ENCODE data around the gene SPACA4. TPM values are rescaled to one million over a fixed set of nuclear protein-coding genes. Genes with fewer than 3 reads are reported as not detected.

Gene SPACA4
- total and polyA plus RNA-seq, 2 of the 4 experiments (the other 2 are of a cell fraction) = not detected

DNA sequence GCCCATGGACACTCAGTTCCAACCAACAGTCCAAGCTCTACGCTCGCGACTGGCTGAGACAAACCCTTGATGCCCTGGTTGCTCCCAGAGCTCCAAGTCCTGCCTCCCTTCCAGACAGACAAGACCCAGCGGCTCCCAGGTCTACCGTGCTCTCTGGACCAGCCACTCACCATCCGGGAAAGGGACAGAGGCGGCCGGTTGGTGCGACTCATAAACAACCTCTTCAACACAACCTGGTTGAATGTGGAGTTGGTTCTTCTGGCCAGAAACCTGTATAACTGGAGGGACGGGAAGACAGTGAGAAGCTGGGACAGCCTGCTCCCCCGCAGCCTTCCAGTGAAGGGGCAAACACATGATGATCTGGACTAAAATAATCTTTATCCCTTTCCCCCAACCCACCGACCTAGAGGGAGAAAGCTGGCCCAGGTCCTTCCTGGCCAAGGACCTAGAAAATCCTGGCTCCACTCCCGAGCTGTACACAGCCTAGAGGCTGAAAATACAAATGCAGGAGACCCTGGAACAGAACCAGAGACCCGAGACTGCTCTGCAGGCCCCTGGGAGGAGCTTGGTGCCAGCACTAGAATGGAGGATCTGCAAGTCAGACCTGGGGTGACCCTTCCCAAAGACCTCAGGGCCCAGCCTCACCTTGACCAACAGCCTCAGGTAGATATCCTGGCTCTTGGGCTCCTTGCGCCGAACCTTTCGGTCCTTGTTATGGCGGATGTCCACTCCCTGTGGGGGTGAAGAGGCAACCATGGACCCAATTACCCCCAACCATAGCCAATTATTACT is 10.8 kb downstream of the SPACA4 start:
- in situ Hi-C loops (cut with MboI; ENCODE audit: low sequenced_read_pairs) (no loop called here), intact Hi-C loops (cut with micrococcal nuclease) (no loop called here), dilution Hi-C loops (cut with HindIII; ENCODE audit: low sequenced_read_pairs, unreplicated experiment) (no loop called here)
- Histone ChIP-seq H4K8ac (ENCODE audit: low read depth in 2 of 2, low read length in 2 of 2) (no peak overlapping the region), H2AK5ac (ENCODE audit: low read depth, low read length) (no peak overlapping the region; the same call in 1 of the 2 replicates), H3K79me1 (ENCODE audit: low read depth in 1 of 2, low read length in 2 of 2) (peaks cover 16 to 49% of the 10 kb centered on the region in 2 experiments; a peak in 3 of 4 replicates), H3K4me1 (ENCODE audit: control insufficient read depth, insufficient read depth, low read length) (peaks cover 9% of the 10 kb centered on the region), H3K23ac (ENCODE audit: low read depth, low read length) (peak overlapping the region; percentile 88; the same call in 1 of the 2 replicates), H2BK15ac (ENCODE audit: low read depth, low read length) (no peak overlapping the region), H3K9me1 (ENCODE audit: insufficient read depth, low read length) (peaks cover 4% of the 10 kb centered on the region), H3K9me3 (ENCODE audit: control insufficient read depth, insufficient read depth, low read length) (no peaks in the 10 kb centered on the region), H3K36me3 (ENCODE audit: control insufficient read depth, insufficient read depth, low read length) (peaks cover 28% of the 10 kb centered on the region), H3K4ac (ENCODE audit: low read depth, low read length) (no peak overlapping the region), H4K5ac (ENCODE audit: low read depth, low read length) (no peak overlapping the region), H4K20me1 (ENCODE audit: insufficient read depth, low read length) (peaks cover 53% of the 10 kb centered on the region), H2BK5ac (ENCODE audit: low read depth, low read length, poor library complexity, severe bottlenecking) (no peak overlapping the region), H3K27ac (ENCODE audit: insufficient read depth, low read length) (no peak overlapping the region), H2AFZ (replicated peaks; ENCODE audit: low read length, poor library complexity) (no peak overlapping the region), H3K9ac (ENCODE audit: low read depth, low read length) (peak overlapping the region; percentile 99), H3K27me3 (ENCODE audit: control insufficient read depth, insufficient read depth, low read length) (no peaks in the 10 kb centered on the region), H2BK20ac (ENCODE audit: low read depth, low read length) (no peak overlapping the region), H3K18ac (ENCODE audit: low read depth, low read length) (no peak overlapping the region), H3K4me2 (ENCODE audit: low read depth, low read length) (peak overlapping the region; percentile 97), H3K56ac (ENCODE audit: extremely low read depth, insufficient read depth, low read length) (no peak overlapping the region), H3K4me3 (ENCODE audit: insufficient read depth, low read depth, low read length) (peak overlapping the region; percentile 82), H2BK120ac (ENCODE audit: low read depth, low read length) (no peak overlapping the region), H4K91ac (ENCODE audit: insufficient read depth, low read depth, low read length) (no peak overlapping the region), H3K14ac (replicated peaks; ENCODE audit: low read depth, low read length) (0 out of 2 replicates have a peak overlapping the region, but pooled peaks have one; percentile 95), H2AK9ac (replicated peaks; ENCODE audit: low read depth, low read length, poor library complexity) (no peak overlapping the region)
- DNase-seq (no peak), ATAC-seq (ENCODE audit: low read depth) (no peak)
- BruUV-seq (replicated peaks) = no TSS peak
- WGBS, 2 experiments (ENCODE audit: extremely low coverage in 2 of 2, insufficient read length in 1 of 2) = 10% methylated on average over 2 of the region's 18 CpGs; no CpG with 5 or more reads in 1 of the 2 experiments
- TF ChIP-seq MXI1 (IDR thresholded peaks at IDR 0.05; ENCODE audit: borderline replicate concordance, low read depth, low read length) (no peak), NFE2L2 (IDR thresholded peaks at IDR 0.05; ENCODE audit: low read depth, low read length) (no peak), FOS (IDR thresholded peaks at IDR 0.05; ENCODE audit: low read depth, low read length) (no peak), MAZ (IDR thresholded peaks at IDR 0.05; ENCODE audit: borderline replicate concordance, low read depth, low read length) (no peak), RAD21 (IDR thresholded peaks at IDR 0.05; ENCODE audit: low read length) (no peak)
- TF ChIP-seq, protein P1, sequence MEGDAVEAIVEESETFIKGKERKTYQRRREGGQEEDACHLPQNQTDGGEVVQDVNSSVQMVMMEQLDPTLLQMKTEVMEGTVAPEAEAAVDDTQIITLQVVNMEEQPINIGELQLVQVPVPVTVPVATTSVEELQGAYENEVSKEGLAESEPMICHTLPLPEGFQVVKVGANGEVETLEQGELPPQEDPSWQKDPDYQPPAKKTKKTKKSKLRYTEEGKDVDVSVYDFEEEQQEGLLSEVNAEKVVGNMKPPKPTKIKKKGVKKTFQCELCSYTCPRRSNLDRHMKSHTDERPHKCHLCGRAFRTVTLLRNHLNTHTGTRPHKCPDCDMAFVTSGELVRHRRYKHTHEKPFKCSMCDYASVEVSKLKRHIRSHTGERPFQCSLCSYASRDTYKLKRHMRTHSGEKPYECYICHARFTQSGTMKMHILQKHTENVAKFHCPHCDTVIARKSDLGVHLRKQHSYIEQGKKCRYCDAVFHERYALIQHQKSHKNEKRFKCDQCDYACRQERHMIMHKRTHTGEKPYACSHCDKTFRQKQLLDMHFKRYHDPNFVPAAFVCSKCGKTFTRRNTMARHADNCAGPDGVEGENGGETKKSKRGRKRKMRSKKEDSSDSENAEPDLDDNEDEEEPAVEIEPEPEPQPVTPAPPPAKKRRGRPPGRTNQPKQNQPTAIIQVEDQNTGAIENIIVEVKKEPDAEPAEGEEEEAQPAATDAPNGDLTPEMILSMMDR (conservative IDR thresholded peaks at IDR 0.05; ENCODE audit: low read depth, low read length) = no peak
- TF ChIP-seq, protein P2, sequence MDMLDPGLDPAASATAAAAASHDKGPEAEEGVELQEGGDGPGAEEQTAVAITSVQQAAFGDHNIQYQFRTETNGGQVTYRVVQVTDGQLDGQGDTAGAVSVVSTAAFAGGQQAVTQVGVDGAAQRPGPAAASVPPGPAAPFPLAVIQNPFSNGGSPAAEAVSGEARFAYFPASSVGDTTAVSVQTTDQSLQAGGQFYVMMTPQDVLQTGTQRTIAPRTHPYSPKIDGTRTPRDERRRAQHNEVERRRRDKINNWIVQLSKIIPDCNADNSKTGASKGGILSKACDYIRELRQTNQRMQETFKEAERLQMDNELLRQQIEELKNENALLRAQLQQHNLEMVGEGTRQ (IDR thresholded peaks at IDR 0.05; ENCODE audit: low read depth, low read length) = no peak
- TF ChIP-seq, protein P3, sequence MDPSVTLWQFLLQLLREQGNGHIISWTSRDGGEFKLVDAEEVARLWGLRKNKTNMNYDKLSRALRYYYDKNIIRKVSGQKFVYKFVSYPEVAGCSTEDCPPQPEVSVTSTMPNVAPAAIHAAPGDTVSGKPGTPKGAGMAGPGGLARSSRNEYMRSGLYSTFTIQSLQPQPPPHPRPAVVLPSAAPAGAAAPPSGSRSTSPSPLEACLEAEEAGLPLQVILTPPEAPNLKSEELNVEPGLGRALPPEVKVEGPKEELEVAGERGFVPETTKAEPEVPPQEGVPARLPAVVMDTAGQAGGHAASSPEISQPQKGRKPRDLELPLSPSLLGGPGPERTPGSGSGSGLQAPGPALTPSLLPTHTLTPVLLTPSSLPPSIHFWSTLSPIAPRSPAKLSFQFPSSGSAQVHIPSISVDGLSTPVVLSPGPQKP (IDR thresholded peaks at IDR 0.05; ENCODE audit: borderline replicate concordance, low read depth, low read length) = no peak
- ChIA-PET CTCF (interaction anchor here (1.3 kb wide), 1 partner anchor 129 kb away, joined by 5 read pairs; no protein-coding TSS in a partner anchor), POLR2A (ENCODE audit: unreplicated experiment) (no interaction called here)
